Neural crest cell (in vitro differentiated cells): ENCODE measurements around the gene TMED9. TPM values are rescaled to one million over a fixed set of nuclear protein-coding genes. Genes with fewer than 3 reads are reported as not detected.

Experiments
- DNase-seq: peaks from one replicate; pipeline ENCODE4 v3.0.0; 2021; ENCODE audit warnings: low read depth, mixed read lengths, low spot score
- H3K27ac Mint-ChIP-seq: one replicate; pipeline ENCODE4 v1.8.0; 2021; ENCODE audit warnings: mild to moderate bottlenecking, mixed read lengths; ENCODE audit not compliant: unreplicated experiment
- H3K27me3 Mint-ChIP-seq: 2 replicates; pipeline ENCODE4 v1.8.0; 2021; ENCODE audit warnings: low read depth, mild to moderate bottlenecking, mixed read lengths
- H3K36me3 Mint-ChIP-seq: 2 replicates; pipeline ENCODE4 v1.8.0; 2021; ENCODE audit warnings: low read depth, mild to moderate bottlenecking, mixed read lengths
- H3K4me1 Mint-ChIP-seq: 2 replicates; pipeline ENCODE4 v1.8.0; 2021; ENCODE audit warnings: mixed read lengths
- H3K4me3 Mint-ChIP-seq: one replicate; pipeline ENCODE4 v1.8.0; 2021; ENCODE audit warnings: mild to moderate bottlenecking, mixed read lengths
- H3K9me3 Mint-ChIP-seq: 2 replicates; pipeline ENCODE4 v1.8.0; 2021; ENCODE audit warnings: mixed read lengths
- CTCF ChIP-seq: fragments of 200-600 bp; sonication (generic); conservative IDR thresholded peaks from 2 replicates; pipeline ENCODE4 v1.5.0; 2021; ENCODE audit warnings: antibody characterized with exemption, mild to moderate bottlenecking
- total RNA-seq: library from RNA; stranded (reverse); gene quantifications from 2 replicates; pipeline ENCODE4 v1.2.1, GENCODE V29; 2021

The TMED9 gene
- total RNA-seq, 1 donor from 2014 or later = 113 TPM

- Mint-ChIP-seq H3K36me3 (peaks cover 3% of the 10 kb centered on the region), H3K4me1 (peaks cover 23% of the 10 kb centered on the region), H3K4me3 (no peak overlapping the region), H3K27ac (no peak overlapping the region), H3K9me3 (no peaks in the 10 kb centered on the region), H3K27me3 (peaks cover 30% of the 10 kb centered on the region)
- TF ChIP-seq CTCF = no peak
- DNase-seq = no peak
Measured at GRCh38 chr5:177595026-177595585, 3.1 kb downstream of the TMED9 start.

- peaks cover 7% of the 10 kb centered on the region for H3K36me3 Mint-ChIP-seq
- peaks cover 23% of the 10 kb centered on the region for H3K27me3 Mint-ChIP-seq
- TF ChIP-seq CTCF = no peak
- peak overlapping the region; percentile 74 for H3K4me3 Mint-ChIP-seq
- H3K9me3 Mint-ChIP-seq = no peaks in the 10 kb centered on the region
- DNase-seq = no peak
- H3K27ac Mint-ChIP-seq = no peak overlapping the region
- peaks cover 33% of the 10 kb centered on the region for H3K4me1 Mint-ChIP-seq
Measured at GRCh38 chr5:177595991-177596774, 4.2 kb downstream of the TMED9 start.

- no peaks in the 10 kb centered on the region for H3K9me3 Mint-ChIP-seq
- no peak for DNase-seq
- TF ChIP-seq CTCF = no peak
- H3K27me3 Mint-ChIP-seq = peaks cover 17% of the 10 kb centered on the region
- H3K36me3 Mint-ChIP-seq = peaks cover 7% of the 10 kb centered on the region
- H3K4me3 Mint-ChIP-seq = peak overlapping the region; percentile 19
- H3K4me1 Mint-ChIP-seq = peaks cover 33% of the 10 kb centered on the region
- H3K27ac Mint-ChIP-seq = no peak overlapping the region
Measured at GRCh38 chr5:177596775-177597238, 4.8 kb downstream of the TMED9 start.

GRCh38 chr5:177598477-177598876 is 6.5 kb downstream of the TMED9 start:
- H3K4me3 Mint-ChIP-seq = peak overlapping the region; percentile 88
- peaks cover 22% of the 10 kb centered on the region for H3K4me1 Mint-ChIP-seq
- no peaks in the 10 kb centered on the region for H3K9me3 Mint-ChIP-seq
- TF ChIP-seq CTCF = no peak
- peaks cover 7% of the 10 kb centered on the region for H3K36me3 Mint-ChIP-seq
- H3K27me3 Mint-ChIP-seq = peaks cover 17% of the 10 kb centered on the region
- DNase-seq = no peak
- H3K27ac Mint-ChIP-seq = no peak overlapping the region

GRCh38 chr5:177599731-177600507 is 7.9 kb downstream of the TMED9 start, which contains the start of gene B4GALT7:
Gene B4GALT7 (plus strand): TSS chr5:177600132. CDS start chr5:177600211, 79 bp downstream.
- peak within 1 kb of the TSS; percentile 77 for H3K27ac Mint-ChIP-seq
- no peak for TF ChIP-seq CTCF
- peaks cover 7% of the 10 kb centered on the region for H3K36me3 Mint-ChIP-seq
- DNase-seq = peak; percentile 78
- peaks cover 17% of the 10 kb centered on the region for H3K27me3 Mint-ChIP-seq
- peaks cover 22% of the 10 kb centered on the region for H3K4me1 Mint-ChIP-seq
- no peaks in the 10 kb centered on the region for H3K9me3 Mint-ChIP-seq
- H3K4me3 Mint-ChIP-seq = peak within 1 kb of the TSS; percentile 94
